Measurements from ENCODE around the gene SRD5A1.
A peak's percentile ranks its signal among the peaks of the same experiment; 100 is the strongest.

SRD5A1 gene

DNA sequence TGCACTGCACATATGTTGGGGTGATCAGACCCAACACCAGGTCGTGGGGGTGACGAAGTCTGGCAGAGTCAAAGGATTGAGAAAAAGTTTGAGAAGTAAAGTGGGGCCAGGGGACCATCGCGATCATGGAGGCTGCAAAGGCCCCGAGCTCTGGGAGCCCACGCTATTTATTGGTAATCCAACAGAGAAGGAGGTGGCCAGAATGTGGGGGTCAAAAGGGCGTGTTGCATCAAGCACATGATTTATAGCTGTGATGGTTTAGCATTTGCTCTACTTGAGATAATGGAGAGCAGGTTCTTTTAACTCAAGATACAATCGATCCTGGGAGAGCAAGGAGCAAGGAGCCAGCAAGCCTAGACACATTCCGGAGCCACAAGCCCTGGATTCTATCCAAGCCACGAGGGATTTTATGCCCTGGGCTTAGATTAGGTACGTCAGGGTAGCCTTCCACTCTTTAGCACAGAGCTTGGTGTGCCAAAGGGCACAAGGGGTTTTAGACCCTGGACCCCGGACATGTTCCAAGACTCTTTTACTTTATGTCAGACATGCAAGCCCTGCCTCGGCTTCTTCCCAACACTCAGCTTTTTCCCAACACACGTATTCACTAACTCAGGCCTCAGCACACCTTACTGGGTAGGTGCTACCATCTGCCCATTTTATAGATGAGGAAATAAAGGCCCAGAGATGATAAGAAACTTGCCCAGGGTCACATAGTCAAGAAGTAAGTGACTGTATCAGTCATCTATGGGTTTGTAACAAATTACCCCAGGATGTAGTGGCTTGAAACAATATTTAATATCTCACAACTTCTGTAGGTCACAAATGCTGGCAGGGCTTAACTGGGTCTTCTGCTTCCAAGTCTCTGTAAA, 39.9 kb upstream of the SRD5A1 start:
- H3K36me3 ChIP-seq (ENCODE audit: control insufficient read depth, insufficient read depth, low read length, severe bottlenecking), result peaks cover 16% of the 10 kb centered on the region
- H3K4me1 ChIP-seq (ENCODE audit: control insufficient read depth, insufficient read depth, low read length), result peaks cover 10% of the 10 kb centered on the region
- no peak overlapping the region for H3K4me3 ChIP-seq (ENCODE audit: low read length)
- H3K9ac ChIP-seq (ENCODE audit: low read length), result no peak overlapping the region
- H3K9me3 ChIP-seq (ENCODE audit: control insufficient read depth, low read length), result no peaks in the 10 kb centered on the region
- no peaks in the 10 kb centered on the region for H3K27me3 ChIP-seq (replicated peaks; ENCODE audit: control insufficient read depth, insufficient read depth, low read length)
- DNase-seq (ENCODE audit: low read depth), result no peak

DNA sequence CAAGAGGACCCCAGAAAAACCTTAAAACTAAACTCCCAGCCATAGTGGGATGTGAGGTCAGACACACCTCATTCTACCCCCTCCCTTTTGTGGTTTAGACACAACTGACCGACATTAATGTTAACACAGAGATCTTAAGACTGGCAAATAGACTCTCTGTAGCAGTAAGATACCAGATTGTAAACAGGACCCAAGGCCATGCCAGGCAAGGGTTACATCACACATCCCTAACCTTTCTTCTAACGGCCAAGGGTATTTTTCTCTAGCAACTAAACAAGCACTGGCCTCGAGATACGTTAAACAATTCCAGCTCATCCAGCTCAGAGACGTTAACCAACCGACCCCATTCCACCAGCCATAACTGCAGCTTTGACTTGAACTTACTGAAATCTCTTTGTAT, 39.2 kb upstream of the SRD5A1 start:
- Histone ChIP-seq H3K27me3 (replicated peaks; ENCODE audit: control insufficient read depth, insufficient read depth, low read length) (no peaks in the 10 kb centered on the region), H3K9me3 (ENCODE audit: control insufficient read depth, low read length) (no peaks in the 10 kb centered on the region), H3K4me3 (ENCODE audit: low read length) (no peak overlapping the region), H3K36me3 (ENCODE audit: control insufficient read depth, insufficient read depth, low read length, severe bottlenecking) (peaks cover 23% of the 10 kb centered on the region), H3K9ac (ENCODE audit: low read length) (no peak overlapping the region), H3K4me1 (ENCODE audit: control insufficient read depth, insufficient read depth, low read length) (peaks cover 16% of the 10 kb centered on the region)
- DNase-seq (ENCODE audit: low read depth), result no peak

- no peak overlapping the region for H3K9ac ChIP-seq (ENCODE audit: low read length)
- H3K27me3 ChIP-seq (replicated peaks; ENCODE audit: control insufficient read depth, insufficient read depth, low read length), result no peaks in the 10 kb centered on the region
- peaks cover 36% of the 10 kb centered on the region for H3K36me3 ChIP-seq (ENCODE audit: control insufficient read depth, insufficient read depth, low read length, severe bottlenecking)
- DNase-seq (ENCODE audit: low read depth), result no peak
- no peaks in the 10 kb centered on the region for H3K9me3 ChIP-seq (ENCODE audit: control insufficient read depth, low read length)
- peaks cover 16% of the 10 kb centered on the region for H3K4me1 ChIP-seq (ENCODE audit: control insufficient read depth, insufficient read depth, low read length)
- no peak overlapping the region for H3K4me3 ChIP-seq (ENCODE audit: low read length)
These were observed 37.8 kb upstream of the SRD5A1 start for GRCh38 chr5:6595405-6595804.

DNA sequence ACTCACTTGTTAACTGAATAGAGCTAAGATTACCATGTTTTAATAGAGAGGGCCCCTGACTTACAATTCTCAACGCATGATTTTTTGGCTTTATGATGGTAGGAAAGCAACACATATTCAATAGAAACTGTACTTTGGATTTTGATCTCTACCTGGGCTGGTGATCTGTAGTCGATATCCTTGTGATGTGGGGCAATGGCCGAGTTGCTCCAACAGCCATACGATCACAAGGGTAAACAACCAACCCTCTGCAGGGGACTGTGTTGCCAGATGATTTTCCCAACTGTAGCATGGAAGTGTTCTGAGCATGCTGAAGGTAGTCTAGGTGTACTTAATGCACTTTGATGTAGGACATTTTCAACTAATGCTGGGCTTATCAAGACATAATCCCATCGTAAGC, 36.9 kb upstream of the SRD5A1 start:
- Histone ChIP-seq H3K9ac (ENCODE audit: low read length) (no peak overlapping the region), H3K4me3 (ENCODE audit: low read length) (no peak overlapping the region), H3K27me3 (replicated peaks; ENCODE audit: control insufficient read depth, insufficient read depth, low read length) (no peaks in the 10 kb centered on the region), H3K4me1 (ENCODE audit: control insufficient read depth, insufficient read depth, low read length) (peaks cover 16% of the 10 kb centered on the region), H3K36me3 (ENCODE audit: control insufficient read depth, insufficient read depth, low read length, severe bottlenecking) (peaks cover 46% of the 10 kb centered on the region), H3K9me3 (ENCODE audit: control insufficient read depth, low read length) (no peaks in the 10 kb centered on the region)
- no peak for DNase-seq (ENCODE audit: low read depth)

DNA sequence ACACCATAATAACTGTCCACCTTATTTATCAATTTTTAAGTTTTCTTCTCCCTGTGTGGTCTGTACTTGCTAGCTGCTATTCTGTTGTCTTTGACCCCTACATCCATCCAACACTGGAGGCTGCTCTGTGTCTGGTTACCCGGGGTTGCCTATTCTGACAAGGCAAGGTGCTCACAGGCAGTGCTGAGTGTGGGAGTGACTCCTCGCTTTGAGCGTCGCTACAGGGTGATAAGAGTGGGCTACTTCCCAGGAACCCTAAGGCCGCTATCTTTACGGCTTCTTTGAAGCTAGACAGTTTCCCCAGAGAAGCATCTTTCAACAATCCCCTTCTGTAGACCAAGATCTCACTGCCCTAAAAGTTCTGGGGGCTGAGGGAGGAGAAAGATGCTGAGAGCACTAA, 35.7 kb upstream of the SRD5A1 start:
- Histone ChIP-seq H3K9ac (ENCODE audit: low read length) (peak overlapping the region; percentile 7), H3K4me3 (ENCODE audit: low read length) (no peak overlapping the region), H3K9me3 (ENCODE audit: control insufficient read depth, low read length) (no peaks in the 10 kb centered on the region), H3K4me1 (ENCODE audit: control insufficient read depth, insufficient read depth, low read length) (peaks cover 16% of the 10 kb centered on the region), H3K27me3 (replicated peaks; ENCODE audit: control insufficient read depth, insufficient read depth, low read length) (no peaks in the 10 kb centered on the region), H3K36me3 (ENCODE audit: control insufficient read depth, insufficient read depth, low read length, severe bottlenecking) (peaks cover 58% of the 10 kb centered on the region)
- no peak for DNase-seq (ENCODE audit: low read depth)

- Histone ChIP-seq H3K4me3 (ENCODE audit: low read length) (no peak overlapping the region), H3K36me3 (ENCODE audit: control insufficient read depth, insufficient read depth, low read length, severe bottlenecking) (peaks cover 66% of the 10 kb centered on the region), H3K9ac (ENCODE audit: low read length) (no peak overlapping the region), H3K4me1 (ENCODE audit: control insufficient read depth, insufficient read depth, low read length) (peaks cover 16% of the 10 kb centered on the region), H3K9me3 (ENCODE audit: control insufficient read depth, low read length) (no peaks in the 10 kb centered on the region), H3K27me3 (replicated peaks; ENCODE audit: control insufficient read depth, insufficient read depth, low read length) (no peaks in the 10 kb centered on the region)
- no peak for DNase-seq (ENCODE audit: low read depth)
These were observed 34.8 kb upstream of the SRD5A1 start for GRCh38 chr5:6598351-6598900.

DNA sequence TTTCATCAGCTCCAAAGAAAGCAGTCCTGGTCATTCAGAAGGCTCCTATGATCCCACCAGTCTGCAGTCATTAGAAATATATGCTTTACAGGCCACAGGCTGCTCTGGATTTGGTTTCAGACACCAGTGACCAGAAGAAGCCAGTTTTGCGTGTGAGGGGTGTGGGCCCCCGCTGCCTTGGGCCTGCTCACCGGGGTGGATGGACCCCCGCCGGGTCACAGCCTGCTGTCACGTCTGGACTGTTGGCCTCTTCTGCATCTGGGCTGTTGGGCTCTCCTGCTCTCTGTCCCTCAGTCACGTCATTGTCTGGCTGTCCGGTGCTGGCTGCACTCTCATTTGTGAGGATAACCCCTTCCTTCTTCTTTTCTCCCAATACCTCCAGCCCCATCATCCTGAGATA, 33.5 kb upstream of the SRD5A1 start:
- peaks cover 78% of the 10 kb centered on the region for H3K36me3 ChIP-seq (ENCODE audit: control insufficient read depth, insufficient read depth, low read length, severe bottlenecking)
- no peak overlapping the region for H3K9ac ChIP-seq (ENCODE audit: low read length)

GRCh38 chr5:6601271-6601670, 32.0 kb upstream of the SRD5A1 start:
- Histone ChIP-seq H3K36me3 (ENCODE audit: control insufficient read depth, insufficient read depth, low read length, severe bottlenecking) (peaks cover 87% of the 10 kb centered on the region), H3K4me3 (ENCODE audit: low read length) (no peak overlapping the region), H3K9me3 (ENCODE audit: control insufficient read depth, low read length) (no peaks in the 10 kb centered on the region), H3K4me1 (ENCODE audit: control insufficient read depth, insufficient read depth, low read length) (peaks cover 16% of the 10 kb centered on the region), H3K27me3 (replicated peaks; ENCODE audit: control insufficient read depth, insufficient read depth, low read length) (no peaks in the 10 kb centered on the region), H3K9ac (ENCODE audit: low read length) (no peak overlapping the region)
- DNase-seq (ENCODE audit: low read depth), result no peak

More for the DNA sequence above, 33.5 kb upstream of the SRD5A1 start:
- Histone ChIP-seq H3K27me3 (replicated peaks; ENCODE audit: control insufficient read depth, insufficient read depth, low read length) (no peaks in the 10 kb centered on the region), H3K9me3 (ENCODE audit: control insufficient read depth, low read length) (no peaks in the 10 kb centered on the region), H3K4me1 (ENCODE audit: control insufficient read depth, insufficient read depth, low read length) (peaks cover 16% of the 10 kb centered on the region), H3K4me3 (ENCODE audit: low read length) (no peak overlapping the region)
- no peak for DNase-seq (ENCODE audit: low read depth)

GRCh38 chr5:6601816-6602215, 31.4 kb upstream of the SRD5A1 start:
- peaks cover 85% of the 10 kb centered on the region for H3K36me3 ChIP-seq (ENCODE audit: control insufficient read depth, insufficient read depth, low read length, severe bottlenecking)
- H3K9ac ChIP-seq (ENCODE audit: low read length), result no peak overlapping the region
- no peaks in the 10 kb centered on the region for H3K27me3 ChIP-seq (replicated peaks; ENCODE audit: control insufficient read depth, insufficient read depth, low read length)
- no peak for DNase-seq (ENCODE audit: low read depth)
- no peak overlapping the region for H3K4me3 ChIP-seq (ENCODE audit: low read length)
- H3K4me1 ChIP-seq (ENCODE audit: control insufficient read depth, insufficient read depth, low read length), result peaks cover 16% of the 10 kb centered on the region
- H3K9me3 ChIP-seq (ENCODE audit: control insufficient read depth, low read length), result no peaks in the 10 kb centered on the region

DNA sequence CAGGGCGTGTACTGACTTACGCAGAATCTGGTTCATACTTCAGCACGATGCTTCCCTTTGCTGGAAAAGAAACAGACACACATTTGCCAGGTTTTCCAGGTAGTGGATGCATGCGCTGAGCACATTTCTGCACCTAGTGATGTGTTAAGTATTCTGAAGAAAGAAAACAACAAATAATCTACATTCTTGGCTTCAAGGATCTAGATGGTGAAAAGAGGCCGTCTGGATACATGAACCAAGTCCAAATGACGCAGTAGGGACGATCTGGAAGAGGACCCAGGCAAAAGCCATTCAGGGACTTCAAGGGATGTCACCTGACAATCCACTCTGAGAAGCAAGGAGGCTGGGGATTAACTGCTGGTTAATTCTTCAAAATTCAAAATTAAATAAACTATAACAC, 30.8 kb upstream of the SRD5A1 start:
- DNase-seq (ENCODE audit: low read depth), result no peak
- H3K36me3 ChIP-seq (ENCODE audit: control insufficient read depth, insufficient read depth, low read length, severe bottlenecking), result peaks cover 86% of the 10 kb centered on the region

GRCh38 chr5:6603643-6604042, 29.6 kb upstream of the SRD5A1 start:
- DNase-seq (ENCODE audit: low read depth), result no peak
- Histone ChIP-seq H3K4me3 (ENCODE audit: low read length) (no peak overlapping the region), H3K36me3 (ENCODE audit: control insufficient read depth, insufficient read depth, low read length, severe bottlenecking) (peaks cover 95% of the 10 kb centered on the region), H3K9me3 (ENCODE audit: control insufficient read depth, low read length) (no peaks in the 10 kb centered on the region), H3K4me1 (ENCODE audit: control insufficient read depth, insufficient read depth, low read length) (peaks cover 3% of the 10 kb centered on the region), H3K9ac (ENCODE audit: low read length) (no peak overlapping the region), H3K27me3 (replicated peaks; ENCODE audit: control insufficient read depth, insufficient read depth, low read length) (no peaks in the 10 kb centered on the region)

More for the DNA sequence above, 30.8 kb upstream of the SRD5A1 start:
- no peak overlapping the region for H3K4me3 ChIP-seq (ENCODE audit: low read length)
- no peaks in the 10 kb centered on the region for H3K9me3 ChIP-seq (ENCODE audit: control insufficient read depth, low read length)
- no peak overlapping the region for H3K9ac ChIP-seq (ENCODE audit: low read length)
- no peaks in the 10 kb centered on the region for H3K27me3 ChIP-seq (replicated peaks; ENCODE audit: control insufficient read depth, insufficient read depth, low read length)
- H3K4me1 ChIP-seq (ENCODE audit: control insufficient read depth, insufficient read depth, low read length), result peaks cover 15% of the 10 kb centered on the region
